Astrocyte (in vitro differentiated cells and primary cell): ENCODE results near the gene MCF2L2. TPM values are rescaled to one million over a fixed set of nuclear protein-coding genes. Genes with fewer than 3 reads are reported as not detected.
"Not testable (repeated sequence)": the region's sequence is repeated elsewhere in the genome, so short reads cannot be mapped to it uniquely, and the experiment has no call there.

Source experiments
- DNase-seq: peaks from one replicate; pipeline ENCODE4 v3.0.0-alpha.2; 2010; ENCODE audit warnings: low read depth
- FAIRE-seq: peaks from 2 replicates; lab custom pipeline; 2011; peaks lifted over from hg19 to GRCh38; lab: Jason Lieb, UNC
- H2AFZ ChIP-seq: 2 replicates; pipeline ENCODE4 v1.6.0; 2012; ENCODE audit warnings: low read depth, low read length, inconsistent platforms
- H3K27ac ChIP-seq: 2 replicates; pipeline ENCODE4 v1.5.1; 2011; ENCODE audit warnings: low read depth, low read length, inconsistent platforms
- H3K27me3 ChIP-seq: 2 replicates; pipeline ENCODE4 v1.6.0; 2011; ENCODE audit warnings: low read length, inconsistent platforms; ENCODE audit not compliant: insufficient read depth
- H3K36me3 ChIP-seq: 2 replicates; pipeline ENCODE4 v1.5.1; 2011; ENCODE audit warnings: low read length, inconsistent platforms; ENCODE audit not compliant: insufficient read depth
- H3K4me1 ChIP-seq: 2 replicates; pipeline ENCODE4 v1.5.1; 2011; ENCODE audit warnings: low read length, inconsistent platforms; ENCODE audit not compliant: insufficient read depth
- H3K4me2 ChIP-seq: 2 replicates; pipeline ENCODE4 v1.6.0; 2012; ENCODE audit warnings: low read length, inconsistent platforms
- H3K4me3 ChIP-seq: 2 replicates; pipeline ENCODE4 v1.5.1; 2011; ENCODE audit warnings: low read depth, mild to moderate bottlenecking, low read length, inconsistent platforms; ENCODE audit not compliant: insufficient read depth
- H3K79me2 ChIP-seq: 2 replicates; pipeline ENCODE4 v1.6.0; 2012; ENCODE audit warnings: mild to moderate bottlenecking, low read length, inconsistent platforms; ENCODE audit not compliant: insufficient read depth
- H3K9ac ChIP-seq: 2 replicates; pipeline ENCODE4 v1.6.0; 2012; ENCODE audit warnings: mild to moderate bottlenecking, low read length, inconsistent platforms
- H3K9me3 ChIP-seq: 2 replicates; pipeline ENCODE4 v1.5.1; 2012; ENCODE audit warnings: low read depth, mild to moderate bottlenecking, low read length, inconsistent platforms; ENCODE audit not compliant: insufficient read depth
- H4K20me1 ChIP-seq: 2 replicates; pipeline ENCODE4 v1.6.0; 2012; ENCODE audit warnings: low read length, inconsistent platforms; ENCODE audit not compliant: insufficient read depth
- H3K27ac Mint-ChIP-seq: one replicate; pipeline ENCODE4 v1.8.0; 2021; ENCODE audit warnings: mild to moderate bottlenecking, mixed read lengths; ENCODE audit not compliant: unreplicated experiment
- H3K27me3 Mint-ChIP-seq: one replicate; pipeline ENCODE4 v1.8.0; 2021; ENCODE audit warnings: low read depth, mixed read lengths; ENCODE audit not compliant: unreplicated experiment
- H3K36me3 Mint-ChIP-seq: one replicate; pipeline ENCODE4 v1.8.0; 2021; ENCODE audit warnings: low read depth, mixed read lengths; ENCODE audit not compliant: unreplicated experiment
- H3K4me1 Mint-ChIP-seq: one replicate; pipeline ENCODE4 v1.8.0; 2021; ENCODE audit warnings: low read depth, mixed read lengths; ENCODE audit not compliant: unreplicated experiment
- H3K4me3 Mint-ChIP-seq: one replicate; pipeline ENCODE4 v1.8.0; 2021; ENCODE audit warnings: mild to moderate bottlenecking, moderate library complexity, mixed read lengths; ENCODE audit not compliant: unreplicated experiment
- H3K9me3 Mint-ChIP-seq: one replicate; pipeline ENCODE4 v1.8.0; 2021; ENCODE audit warnings: mild to moderate bottlenecking, mixed read lengths; ENCODE audit not compliant: unreplicated experiment
- CTCF ChIP-seq: IDR thresholded peaks from 2 replicates; pipeline ENCODE4 v1.5.1; 2011; ENCODE audit warnings: low read depth, mild to moderate bottlenecking, inconsistent platforms, low read length, moderate library complexity; ENCODE audit not compliant: insufficient read depth
- EZH2 ChIP-seq: IDR thresholded peaks from 2 replicates; pipeline ENCODE4 v1.6.1; 2012; ENCODE audit warnings: mild to moderate bottlenecking, low read length, inconsistent platforms; ENCODE audit not compliant: insufficient read depth
- total RNA-seq: library from RNA; stranded (reverse); gene quantifications from 2 replicates; pipeline ENCODE4 v1.2.1, GENCODE V29; 2021

MCF2L2 gene
- total RNA-seq, 1 donor from 2014 or later: 0.89 TPM

GRCh38 chr3:183427196-183427875 is 1.1 kb downstream of the MCF2L2 start:
- Mint-ChIP-seq H3K9me3 (peaks cover 2% of the 10 kb centered on the region), H3K36me3 (no peaks in the 10 kb centered on the region), H3K27me3 (peaks cover 40% of the 10 kb centered on the region), H3K27ac (no peak overlapping the region), H3K4me1 (no peaks in the 10 kb centered on the region), H3K4me3 (peak overlapping the region; percentile 87)
- H3K4me2 ChIP-seq: peak overlapping the region; percentile 94
- H3K4me3 ChIP-seq: peak overlapping the region; percentile 60
- no peak for DNase-seq
- no peaks in the 10 kb centered on the region for H3K36me3 ChIP-seq
- peak overlapping the region; percentile 94 for H2AFZ ChIP-seq
- H4K20me1 ChIP-seq: no peaks in the 10 kb centered on the region
- H3K9ac ChIP-seq: peak overlapping the region; percentile 21
- peaks cover 12% of the 10 kb centered on the region for H3K4me1 ChIP-seq
- no peak for FAIRE-seq
- no peaks in the 10 kb centered on the region for H3K9me3 ChIP-seq
- H3K79me2 ChIP-seq: no peaks in the 10 kb centered on the region
- H3K27ac ChIP-seq: no peak overlapping the region
- H3K27me3 ChIP-seq: peaks cover 35% of the 10 kb centered on the region
- TF ChIP-seq EZH2: no peak
- no peak for TF ChIP-seq CTCF

DNA sequence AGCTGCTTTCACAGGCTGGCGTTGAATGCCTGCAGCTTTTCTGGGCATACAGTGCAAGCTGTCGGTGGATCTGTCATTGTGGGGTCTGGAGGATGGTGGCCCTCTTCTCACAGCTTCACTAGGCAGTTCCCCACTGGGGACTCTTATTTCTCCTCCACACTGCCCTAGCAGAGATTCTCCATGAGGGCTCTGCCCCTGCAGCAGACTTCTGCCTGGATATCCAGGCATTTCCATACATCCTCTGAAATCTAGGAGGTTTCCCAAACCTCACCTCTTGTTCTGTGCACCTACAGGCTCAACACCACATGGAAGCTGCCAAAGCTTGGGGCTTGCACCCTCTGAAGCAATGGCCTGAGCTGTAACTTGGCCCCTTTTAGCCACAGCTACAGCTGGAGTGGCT is 9.6 kb downstream of the MCF2L2 start:
- not testable (repeated sequence) for H3K27me3 Mint-ChIP-seq, H3K27me3 ChIP-seq, H3K79me2 ChIP-seq, H3K4me3 ChIP-seq, H3K36me3 ChIP-seq, H3K36me3 Mint-ChIP-seq, DNase-seq, H2AFZ ChIP-seq, H3K4me3 Mint-ChIP-seq, H3K9me3 ChIP-seq, H3K4me1 ChIP-seq, H4K20me1 ChIP-seq, H3K4me2 ChIP-seq, H3K9ac ChIP-seq, H3K27ac Mint-ChIP-seq, FAIRE-seq, H3K4me1 Mint-ChIP-seq, H3K27ac ChIP-seq
- peaks cover 30% of the 10 kb centered on the region for H3K9me3 Mint-ChIP-seq

DNA sequence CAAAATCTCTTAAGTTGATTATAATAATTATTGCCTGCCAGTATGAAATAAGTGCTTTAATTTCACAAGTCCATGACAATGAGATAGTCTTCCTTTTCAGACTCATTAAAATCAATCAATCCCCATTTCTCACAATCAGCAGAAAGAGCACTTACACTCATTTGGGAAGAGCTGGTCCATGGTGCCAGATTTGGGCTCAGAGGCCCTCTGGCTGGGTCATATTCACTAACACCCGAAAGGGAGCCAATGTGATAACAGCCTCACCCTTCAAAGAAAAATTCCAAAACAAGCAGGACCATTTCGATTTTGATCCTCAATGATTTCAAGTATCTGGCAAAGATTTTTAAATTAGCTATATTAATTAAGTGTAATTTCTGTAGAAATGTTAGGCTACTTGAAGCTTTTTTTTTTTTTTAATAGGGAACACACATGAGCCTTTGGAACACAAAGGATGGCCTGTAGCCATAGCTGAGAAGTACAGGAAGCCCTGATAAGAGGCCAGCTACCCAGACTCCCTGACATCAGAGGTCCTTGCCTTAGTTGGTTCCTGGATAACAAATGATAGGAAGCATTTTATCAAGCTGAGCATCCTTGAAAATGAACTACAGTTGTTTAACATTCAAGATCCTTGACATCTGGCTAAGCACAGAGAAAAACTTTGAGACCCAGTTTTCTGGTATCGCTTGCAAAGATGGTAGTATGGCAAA is 17.1 kb downstream of the MCF2L2 start:
- no peaks in the 10 kb centered on the region for H3K4me1 Mint-ChIP-seq
- Histone ChIP-seq H3K27me3 (peaks cover 12% of the 10 kb centered on the region), H4K20me1 (no peaks in the 10 kb centered on the region), H3K4me3 (no peak overlapping the region), H3K9ac (no peak overlapping the region), H3K9me3 (no peaks in the 10 kb centered on the region), H3K27ac (no peak overlapping the region), H3K4me1 (no peaks in the 10 kb centered on the region), H3K79me2 (no peaks in the 10 kb centered on the region), H3K36me3 (no peaks in the 10 kb centered on the region), H3K4me2 (no peak overlapping the region), H2AFZ (no peak overlapping the region)
- DNase-seq: no peak
- no peaks in the 10 kb centered on the region for H3K36me3 Mint-ChIP-seq
- H3K27me3 Mint-ChIP-seq: peaks cover 3% of the 10 kb centered on the region
- no peak overlapping the region for H3K4me3 Mint-ChIP-seq
- TF ChIP-seq CTCF (no peak), EZH2 (no peak)
- no peak for FAIRE-seq
- H3K27ac Mint-ChIP-seq: no peak overlapping the region
- H3K9me3 Mint-ChIP-seq: no peaks in the 10 kb centered on the region
